GM23248 (cell line): ENCODE data around the gene SMIM15.

Source experiments
- EZH2 ChIP-seq: fragments of 200-600 bp; sonication (generic); IDR thresholded peaks from 2 replicates; pipeline ENCODE4 v1.6.1; 2018; ENCODE audit warnings: antibody characterized with exemption, mild to moderate bottlenecking; ENCODE audit not compliant: insufficient read depth, poor library complexity, severe bottlenecking
- EZH2phosphoT487 ChIP-seq: fragments of 200-600 bp; sonication (generic); IDR thresholded peaks from 2 replicates; pipeline ENCODE4 v1.6.1; 2018; ENCODE audit warnings: antibody characterized with exemption, moderate library complexity, mild to moderate bottlenecking, low read depth; ENCODE audit not compliant: insufficient read depth

GRCh38 chr5:61171479-61171878 is 9.2 kb upstream of the SMIM15 start:
- TF ChIP-seq EZH2phosphoT487 (no peak), EZH2 (no peak)
